K562 treated with DMSO at 1 percent for 48 hours (cell line): Measurements from ENCODE around the gene PPP6R3. TPM values are rescaled to one million over a fixed set of nuclear protein-coding genes. Genes with fewer than 3 reads are reported as not detected.

Experiments used
- total RNA-seq: library from RNA; unstranded; fragments of 300-600 nt; gene quantifications from 2 replicates; pipeline ENCODE4 v1.2.3, GENCODE V29; 2022; ENCODE audit warnings: low replicate concordance; ENCODE audit errors: extremely low read depth

PPP6R3 gene
- not detected in 2 replicates for total RNA-seq

DNA sequence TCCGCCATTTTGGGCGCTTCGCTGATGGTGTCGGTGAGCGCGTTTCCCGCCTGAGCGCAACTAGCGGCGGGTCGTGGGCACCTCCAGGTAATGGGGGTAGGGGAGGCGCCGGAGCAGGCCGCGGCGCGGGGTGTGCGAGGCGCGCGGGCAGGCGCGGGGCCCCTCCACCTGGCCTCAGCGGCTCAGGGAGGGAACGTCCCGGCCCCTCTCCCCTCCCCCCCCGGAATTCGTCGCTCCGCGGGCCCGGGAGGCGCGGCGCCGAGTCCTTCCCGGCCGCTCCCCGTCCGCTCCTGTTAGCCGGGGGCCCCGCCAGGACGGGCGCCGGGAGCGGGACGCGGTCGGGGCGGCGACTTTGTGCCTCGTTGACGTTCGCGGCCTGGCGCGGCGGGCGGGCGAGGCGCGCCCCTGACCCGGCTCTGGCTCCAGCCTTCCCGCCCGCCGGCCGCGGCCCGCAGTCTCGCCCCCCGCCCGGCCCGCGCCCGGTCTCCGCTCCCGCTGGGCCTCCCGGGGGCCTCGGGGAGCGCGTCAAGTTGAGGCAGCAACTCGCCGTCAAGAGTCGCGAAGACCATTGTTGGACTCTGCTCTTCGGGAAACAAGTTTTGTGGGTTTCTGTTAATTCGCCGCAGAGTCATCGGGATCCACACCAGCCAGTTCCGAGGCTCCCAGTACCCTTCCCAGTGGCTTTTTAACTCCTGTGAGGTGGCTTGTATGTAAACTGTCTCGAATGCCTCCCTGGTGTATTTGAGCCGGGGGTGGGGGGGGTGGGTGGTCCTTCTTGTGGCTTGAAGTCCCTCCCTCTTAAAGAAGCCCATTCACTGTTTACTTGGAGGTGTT is at the start of gene PPP6R3:
Gene PPP6R3 (plus strand): TSS at position 12 of the 834 bp plus-strand sequence. CDS start 76,913 bp downstream, outside the sequence.

Other genes with a start within 250 kb of the PPP6R3 start
- not detected in 2 replicates for gene KMT5B, start 247.5 kb upstream of the PPP6R3 start, total RNA-seq
- not detected in 2 replicates for gene C11orf24, start 188.8 kb upstream of the PPP6R3 start, total RNA-seq
- gene LRP5, start 148.2 kb upstream of the PPP6R3 start, total RNA-seq = 69.5 TPM in 1 of 2 replicates, not detected in the other
- gene GAL, start 223.8 kb downstream of the PPP6R3 start, total RNA-seq = not detected in 2 replicates